ENCODE results near the gene CPLX4.

Gene CPLX4, protein sequence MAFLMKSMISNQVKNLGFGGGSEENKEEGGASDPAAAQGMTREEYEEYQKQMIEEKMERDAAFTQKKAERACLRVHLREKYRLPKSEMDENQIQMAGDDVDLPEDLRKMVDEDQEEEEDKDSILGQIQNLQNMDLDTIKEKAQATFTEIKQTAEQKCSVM

DNA sequence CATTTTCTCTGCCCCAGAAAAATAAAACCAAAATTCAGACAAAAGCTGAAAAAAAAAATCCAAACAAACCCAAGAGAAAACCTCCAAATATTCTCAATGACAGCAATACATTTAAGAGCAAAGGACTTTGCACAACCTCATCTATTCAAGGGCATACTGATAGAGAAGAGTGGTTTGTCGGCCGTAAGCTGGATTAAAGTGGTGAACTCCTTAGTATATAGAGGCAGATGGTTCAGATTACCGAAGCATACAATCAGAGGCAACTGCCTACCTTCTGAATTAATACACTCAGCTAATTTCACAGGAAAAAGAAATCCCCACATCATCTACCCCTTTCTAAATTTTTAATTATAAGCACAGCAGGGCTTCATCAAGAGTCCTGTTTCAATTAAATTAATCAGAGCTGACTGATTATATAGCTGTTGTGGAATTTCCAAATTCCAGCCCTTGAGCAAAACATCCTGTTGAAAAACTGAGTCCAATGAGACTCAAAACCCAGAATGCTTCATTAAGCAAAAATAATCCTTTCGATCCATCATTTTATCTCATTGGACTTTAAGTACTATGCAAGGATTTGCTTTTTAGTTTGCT lies at the start of gene CPLX4:
Gene CPLX4 (minus strand): TSS at position 190 of the 591 bp plus-strand sequence. CDS start 187 bp downstream, at position 3.
- DNase-seq: no peak

DNA sequence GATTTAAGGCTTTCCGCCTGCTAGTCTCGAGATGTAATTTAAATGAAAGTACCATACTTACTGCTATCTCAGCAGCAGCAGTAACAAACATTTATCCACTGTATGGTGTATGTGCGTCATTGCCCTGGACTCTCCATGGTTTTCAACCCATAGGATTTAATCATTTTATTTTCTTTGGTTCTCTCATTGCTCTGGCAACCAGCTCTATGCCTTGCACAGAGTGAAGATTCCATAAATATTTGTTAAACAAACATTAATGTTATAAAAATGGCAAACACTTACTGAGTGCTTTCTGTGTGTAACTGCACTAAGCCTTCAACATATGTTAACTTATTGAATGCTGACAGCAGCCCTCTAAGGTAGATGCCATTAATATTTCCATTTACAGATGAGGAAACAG lies 41.9 kb upstream of the CPLX4 start:
- DNase-seq: no peak

- no peak for DNase-seq
Observed at GRCh38 chr18:59359576-59359952, 41.1 kb upstream of the CPLX4 start.

DNA sequence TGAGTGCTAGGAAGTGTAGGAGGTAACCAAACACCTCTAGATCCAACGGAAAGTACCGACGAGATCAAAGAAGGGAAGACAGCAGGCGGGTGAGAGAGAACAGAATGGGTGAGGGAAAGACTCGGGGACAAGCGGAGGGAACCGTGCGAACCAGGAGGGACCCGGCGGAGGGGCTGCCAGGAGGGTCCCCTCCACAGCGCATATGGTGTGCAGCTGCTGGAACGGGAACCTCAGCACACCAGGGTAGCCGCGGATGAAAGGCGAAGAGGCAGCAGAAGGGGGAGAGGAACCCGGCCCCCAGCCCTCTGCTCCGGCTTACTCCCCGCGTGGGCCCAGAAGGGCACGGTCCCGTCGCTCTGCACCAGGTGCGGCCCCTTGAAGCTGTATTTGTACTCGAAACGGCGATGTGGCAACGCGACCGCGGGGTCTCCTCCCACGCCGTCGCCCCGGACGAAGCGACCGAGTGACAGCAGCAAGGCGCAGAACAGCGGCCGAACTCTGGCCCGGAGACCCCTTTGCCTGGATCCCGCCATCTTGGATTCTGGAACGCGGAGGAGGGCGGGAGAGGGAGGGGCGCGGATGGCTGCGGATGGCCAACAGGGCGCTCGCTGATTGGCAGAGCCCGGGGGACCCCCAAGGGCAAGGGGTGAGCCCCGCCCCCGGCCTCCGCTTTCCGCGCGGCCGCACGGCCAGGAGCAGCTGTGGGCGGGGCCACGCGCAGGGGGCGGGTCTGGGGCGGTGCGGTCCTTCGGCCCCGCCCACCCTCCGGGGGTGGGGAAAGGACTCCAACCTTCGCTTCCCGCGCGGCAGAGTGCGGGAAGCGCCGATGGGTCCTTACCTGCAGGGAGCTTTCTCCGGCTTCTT lies 40.5 kb upstream of the CPLX4 start, which contains the start of gene LMAN1:
Gene LMAN1 (minus strand): TSS at position 554 of the 864 bp plus-strand sequence. CDS start 21 bp downstream, at position 533.
- DNase-seq: peak; percentile 95 to 96

- DNase-seq: no peak
Observed at GRCh38 chr18:59358414-59358711, 39.9 kb upstream of the CPLX4 start.

DNA sequence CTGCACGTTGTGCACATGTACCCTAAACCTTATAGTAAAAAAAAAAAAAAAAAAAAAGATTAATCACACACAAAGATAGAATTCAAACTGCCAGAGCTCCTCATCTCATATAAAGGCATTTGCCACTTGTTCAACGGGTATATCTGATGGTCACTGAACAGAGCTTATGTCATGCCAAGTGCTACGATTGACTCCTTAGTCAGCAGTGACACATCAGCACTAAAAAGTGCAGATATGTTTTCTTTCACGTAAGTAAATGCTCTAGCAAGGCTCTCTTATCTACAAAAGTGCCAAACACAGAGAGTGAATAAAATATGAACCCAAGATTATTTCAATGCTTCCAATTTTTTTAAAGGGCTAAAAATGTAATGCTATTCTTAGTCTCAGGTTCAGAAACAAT lies 39.5 kb upstream of the CPLX4 start:
- no peak for DNase-seq

GRCh38 chr18:59354731-59355130 lies 36.3 kb upstream of the CPLX4 start:
- DNase-seq: no peak

DNA sequence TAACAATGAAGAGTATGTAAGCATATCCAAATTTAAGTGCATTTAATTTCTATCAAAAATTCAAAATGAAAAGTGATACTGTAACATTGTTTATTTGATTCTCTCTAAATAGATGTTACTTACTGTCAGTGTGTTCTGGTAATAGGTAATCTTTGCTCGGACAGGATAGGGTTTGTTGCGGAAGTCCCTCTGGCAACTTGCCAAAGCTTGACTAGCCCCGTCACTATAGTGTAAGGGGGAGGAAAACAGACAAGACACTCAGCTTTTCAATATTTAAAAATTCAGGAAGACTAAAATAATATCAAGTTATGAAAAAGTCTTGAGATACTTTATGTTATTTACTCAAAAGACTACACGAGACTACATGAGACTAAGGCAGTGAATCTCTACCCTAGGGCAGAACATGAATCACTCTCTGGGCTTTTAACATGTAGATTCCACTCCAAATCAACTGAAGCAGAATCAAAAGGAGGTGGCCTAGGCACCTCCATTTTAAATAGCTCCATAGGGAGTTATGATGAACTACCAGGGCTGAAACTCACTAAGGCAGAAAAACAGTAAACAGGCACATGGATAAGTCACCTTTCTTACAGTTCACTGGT lies 34.7 kb upstream of the CPLX4 start:
- no peak for DNase-seq

DNA sequence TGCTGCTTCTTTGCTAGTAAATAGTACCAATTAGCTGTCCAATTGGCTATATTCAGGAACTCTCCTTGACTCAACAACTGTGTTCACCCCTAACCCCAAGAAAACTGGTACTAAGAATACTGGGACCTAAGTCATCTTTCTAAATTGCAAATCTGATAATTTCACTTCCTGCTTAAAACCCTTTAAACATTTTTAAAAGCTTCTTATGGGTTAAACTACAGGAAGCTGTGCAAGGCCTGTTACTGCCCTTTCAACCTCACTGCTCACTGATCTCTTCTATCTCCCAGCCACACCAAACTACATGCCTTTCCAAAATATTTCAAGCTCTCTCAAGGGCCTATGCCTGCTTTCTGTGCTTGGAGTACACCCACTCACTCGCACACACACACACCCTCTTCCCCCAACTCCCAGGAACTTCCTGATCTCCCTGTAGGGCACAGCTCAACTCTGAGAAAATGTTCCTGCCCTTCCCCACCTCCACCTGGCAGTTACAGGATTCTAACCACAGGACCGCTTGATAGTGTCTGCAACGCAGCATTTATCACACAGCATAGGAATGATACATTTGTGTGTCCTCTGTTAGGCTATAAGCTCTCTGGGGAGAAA lies 33.9 kb upstream of the CPLX4 start:
- DNase-seq: no peak

DNA sequence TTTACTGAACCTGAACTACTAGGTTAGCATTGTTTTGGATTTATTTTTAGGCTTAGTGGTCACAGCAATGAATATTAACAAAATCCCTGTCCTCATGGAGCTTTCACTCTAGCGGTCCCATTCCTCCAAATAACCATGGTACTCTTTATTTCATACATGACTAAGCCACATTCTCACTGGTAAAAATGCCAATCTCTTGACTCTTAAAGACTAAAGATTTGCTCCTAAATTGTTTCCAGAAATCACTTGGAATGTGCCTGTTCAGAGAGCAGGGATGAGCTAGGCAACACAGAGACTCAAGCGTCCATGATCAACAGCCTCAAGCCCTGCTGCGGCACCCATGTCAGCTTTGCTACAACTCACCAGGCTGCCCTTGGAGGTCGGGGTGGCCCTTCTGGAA lies 27.1 kb upstream of the CPLX4 start:
- DNase-seq: no peak

DNA sequence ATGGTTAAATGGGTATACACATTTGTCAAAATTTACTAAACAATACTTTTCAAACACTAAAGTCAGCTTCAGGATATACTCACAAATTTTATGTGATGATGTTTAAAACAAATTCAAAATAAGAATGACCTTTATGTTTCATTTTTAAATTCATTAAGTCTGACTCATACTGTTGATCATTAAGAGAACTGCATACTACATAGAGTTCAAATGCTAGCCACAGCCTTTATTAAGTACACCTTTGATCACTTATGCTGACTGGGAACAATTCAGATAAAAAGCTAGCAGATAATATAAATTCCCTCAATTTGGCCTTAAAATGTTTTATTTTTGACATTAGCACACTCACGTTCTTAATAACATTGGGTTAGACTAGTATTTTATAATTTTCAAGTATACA lies 26.5 kb upstream of the CPLX4 start:
- DNase-seq: no peak

GRCh38 chr18:59343926-59344325 lies 25.5 kb upstream of the CPLX4 start:
- DNase-seq: no peak

GRCh38 chr18:59340817-59341216 lies 22.4 kb upstream of the CPLX4 start:
- DNase-seq: no peak

- no peak for DNase-seq
Observed at GRCh38 chr18:59340312-59340711, 21.9 kb upstream of the CPLX4 start.

DNA sequence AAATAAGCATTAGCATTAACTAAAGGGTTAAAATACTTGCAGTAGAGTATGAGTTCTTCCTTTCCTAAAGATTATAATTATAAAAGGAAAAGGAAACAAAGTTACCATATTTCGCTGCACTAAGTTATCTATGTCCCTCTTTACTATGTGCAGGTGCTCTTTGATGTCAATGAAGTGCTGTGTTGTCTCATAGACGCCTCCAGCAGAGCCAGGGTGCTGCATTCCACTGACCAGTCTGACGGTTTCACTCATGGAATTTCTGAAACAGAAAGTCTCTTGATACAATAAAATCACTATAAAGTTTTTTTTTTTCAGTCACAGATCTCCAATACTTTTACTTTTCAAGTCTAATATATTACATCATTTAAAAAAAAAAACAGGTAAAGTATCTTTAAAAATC lies 14.5 kb upstream of the CPLX4 start:
- DNase-seq: no peak

GRCh38 chr18:59328683-59329082 lies 10.2 kb upstream of the CPLX4 start:
- no peak for DNase-seq

- DNase-seq: no peak
Observed at GRCh38 chr18:59325965-59326364, 7.5 kb upstream of the CPLX4 start.

DNA sequence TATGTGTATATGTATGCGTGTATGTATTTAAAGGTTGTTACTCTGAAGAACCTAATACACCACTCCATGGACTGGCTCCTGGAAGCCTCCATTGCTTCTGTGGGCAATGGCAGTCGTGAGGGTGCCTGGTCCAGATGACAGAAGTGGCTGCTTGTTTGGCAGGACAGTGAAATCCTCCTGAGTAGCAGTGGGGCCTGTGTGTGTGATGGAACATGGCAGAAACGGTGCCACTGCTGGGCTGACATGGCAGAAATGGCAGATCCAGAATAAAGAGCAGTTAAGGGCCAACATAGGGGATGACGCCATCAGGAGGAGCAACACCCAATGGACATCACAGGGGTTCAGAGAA lies 6.1 kb upstream of the CPLX4 start:
- no peak for DNase-seq

GRCh38 chr18:59323931-59324622 lies 5.6 kb upstream of the CPLX4 start:
- DNase-seq: no peak

DNA sequence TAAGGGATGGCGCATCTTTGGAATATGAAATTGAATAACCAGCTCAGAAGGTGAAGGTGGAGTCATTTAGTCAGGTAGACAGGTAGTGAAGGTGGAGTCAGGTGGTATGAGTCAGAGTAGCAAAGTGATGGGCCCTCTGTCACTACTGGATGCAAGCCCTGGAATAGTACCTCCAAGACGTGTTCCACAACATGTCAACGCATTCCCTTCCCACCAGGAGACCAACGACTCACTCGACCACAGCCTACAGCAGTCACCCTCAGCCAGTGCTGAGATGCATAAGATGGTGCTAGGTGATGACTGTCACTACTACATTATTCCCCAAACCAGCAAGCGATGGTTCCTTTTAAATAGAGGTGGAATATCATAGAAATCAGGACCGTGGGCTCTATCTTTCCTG lies 6.8 kb downstream of the CPLX4 start:
- no peak for DNase-seq

- DNase-seq: no peak
Observed at GRCh38 chr18:59308938-59309260, 9.6 kb downstream of the CPLX4 start.

DNA sequence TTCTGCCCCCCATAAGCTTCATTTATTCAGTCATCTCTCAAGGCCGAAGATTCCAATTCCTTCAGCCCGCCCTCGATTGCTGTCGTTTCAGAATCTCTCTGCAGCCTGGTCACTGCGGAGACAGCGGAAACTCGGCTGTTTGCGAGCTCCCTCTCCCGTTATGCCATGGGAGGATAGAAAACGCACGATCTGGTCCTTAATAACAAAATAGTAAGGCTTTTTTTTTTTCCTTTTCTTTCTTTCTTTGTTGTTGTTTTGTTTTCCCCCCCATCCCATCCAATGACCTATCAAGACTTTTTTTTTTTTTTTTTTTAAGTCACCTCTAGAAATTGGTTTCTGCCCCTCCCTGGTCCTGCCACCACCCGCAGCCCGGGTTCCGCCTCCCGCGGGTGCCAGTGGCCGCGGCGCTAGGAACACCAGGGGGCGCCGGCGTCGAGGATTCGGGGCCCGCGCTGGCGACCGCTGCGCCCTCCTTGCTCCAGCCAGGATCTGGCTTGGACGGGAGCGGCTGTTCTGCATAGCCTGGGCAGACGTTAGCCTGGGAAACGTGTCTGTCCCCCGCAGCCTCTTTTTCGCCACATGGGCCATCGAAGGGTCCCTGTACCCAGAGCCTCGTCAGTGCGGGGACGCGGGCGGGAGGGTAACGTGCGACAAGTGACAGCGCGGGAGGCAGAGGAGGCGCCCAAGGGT lies 10.1 kb downstream of the CPLX4 start:
- DNase-seq: peak; percentile 82 to 85

GRCh38 chr18:59306640-59307039 lies 11.8 kb downstream of the CPLX4 start:
- no peak for DNase-seq
